Measurements from ENCODE around the gene MORC2.

GRCh38 chr22:30984317-30984716 is 15.7 kb upstream of the MORC2 start:
- TF ChIP-seq ATF3 (IDR thresholded peaks at IDR 0.05) (no peak), ATF3 (CRISPR knock-in tag; conservative IDR thresholded peaks at IDR 0.05) (no peak), CTCF (IDR thresholded peaks at IDR 0.05 in 2 of 3, conservative IDR thresholded peaks at IDR 0.05 in 1 of 3; ENCODE audit: insufficient read depth in 2 of 3, low read depth in 1 of 3, low read length in 3 of 3) (no peak), EGR1 (conservative IDR thresholded peaks at IDR 0.05) (no peak), CEBPB (tag; IDR thresholded peaks at IDR 0.05) (no peak), POLR2AphosphoS5 (IDR thresholded peaks at IDR 0.05; ENCODE audit: control insufficient read depth, insufficient read depth, low read depth, low read length) (no peak), NCOA2 (IDR thresholded peaks at IDR 0.05; ENCODE audit: partially characterized antibody in 2 of 2) (no peak), JUND (IDR thresholded peaks at IDR 0.05; ENCODE audit: borderline replicate concordance, low read depth, low read length) (no peak), JUND (tag; IDR thresholded peaks at IDR 0.05; ENCODE audit: borderline replicate concordance, low read depth, low read length) (no peak), ARHGAP35 (IDR thresholded peaks at IDR 0.05; ENCODE audit: partially characterized antibody) (no peak), JUNB (CRISPR knock-in tag; conservative IDR thresholded peaks at IDR 0.05) (no peak), MAX (CRISPR knock-in tag; IDR thresholded peaks at IDR 0.05) (no peak), BRCA1 (IDR thresholded peaks at IDR 0.05) (no peak), BRCA1 (CRISPR knock-in tag; IDR thresholded peaks at IDR 0.05) (no peak), USF2 (CRISPR knock-in tag; IDR thresholded peaks at IDR 0.05) (no peak)
- TF ChIP-seq, protein P1, sequence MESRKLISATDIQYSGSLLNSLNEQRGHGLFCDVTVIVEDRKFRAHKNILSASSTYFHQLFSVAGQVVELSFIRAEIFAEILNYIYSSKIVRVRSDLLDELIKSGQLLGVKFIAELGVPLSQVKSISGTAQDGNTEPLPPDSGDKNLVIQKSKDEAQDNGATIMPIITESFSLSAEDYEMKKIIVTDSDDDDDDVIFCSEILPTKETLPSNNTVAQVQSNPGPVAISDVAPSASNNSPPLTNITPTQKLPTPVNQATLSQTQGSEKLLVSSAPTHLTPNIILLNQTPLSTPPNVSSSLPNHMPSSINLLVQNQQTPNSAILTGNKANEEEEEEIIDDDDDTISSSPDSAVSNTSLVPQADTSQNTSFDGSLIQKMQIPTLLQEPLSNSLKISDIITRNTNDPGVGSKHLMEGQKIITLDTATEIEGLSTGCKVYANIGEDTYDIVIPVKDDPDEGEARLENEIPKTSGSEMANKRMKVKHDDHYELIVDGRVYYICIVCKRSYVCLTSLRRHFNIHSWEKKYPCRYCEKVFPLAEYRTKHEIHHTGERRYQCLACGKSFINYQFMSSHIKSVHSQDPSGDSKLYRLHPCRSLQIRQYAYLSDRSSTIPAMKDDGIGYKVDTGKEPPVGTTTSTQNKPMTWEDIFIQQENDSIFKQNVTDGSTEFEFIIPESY (CRISPR knock-in tag; IDR thresholded peaks at IDR 0.05) = no peak

All from K562 (cell line).